Left cardiac atrium (tissue), 4 donors: ENCODE results near the gene CGREF1. TPM values are rescaled to one million over a fixed set of nuclear protein-coding genes. Genes with fewer than 3 reads are reported as not detected.

ENCODE experiments used
- ATAC-seq, 2 donors: fragments of 200-7000 bp; cut with Tn5 transposase; one replicate each; pipeline ENCODE4 v1.9.1; 2020; ENCODE audit warnings: mild to moderate bottlenecking in 2 of 2, moderate library complexity in 2 of 2
- DNase-seq: peaks from one replicate; pipeline ENCODE4 v3.0.0-alpha.2; 2020
- intact Hi-C, 2 donors: fragments of 100-400 bp; cut with DNase I; formaldehyde crosslinking; loops; one replicate each; pipeline versions ENCODE4 v1.14.1 to v1.15.1; 2022 to 2023
- total RNA-seq, 2 donors: library from RNA; stranded (reverse); fragmentation: NEBNext Ultra II Directional; extraction: Animal tissue kit (Norgen Biotek cat#: 25700); gene quantifications; one replicate each; pipeline ENCODE4 v1.2.1, GENCODE V29; 2021
- donor health status: DM: no; HTN: yes; CAD: no.
- donor health status: DM: no; HTN: yes; CAD: no; lungs with severe emphysema.
- donor health status: DM: yes; HTN: yes; CAD: no.
- donor health status: Dilated cardiomyopathy.

Gene CGREF1
- total RNA-seq, 2 donors from 2014 or later: 5.6 to 5.9 TPM

DNA sequence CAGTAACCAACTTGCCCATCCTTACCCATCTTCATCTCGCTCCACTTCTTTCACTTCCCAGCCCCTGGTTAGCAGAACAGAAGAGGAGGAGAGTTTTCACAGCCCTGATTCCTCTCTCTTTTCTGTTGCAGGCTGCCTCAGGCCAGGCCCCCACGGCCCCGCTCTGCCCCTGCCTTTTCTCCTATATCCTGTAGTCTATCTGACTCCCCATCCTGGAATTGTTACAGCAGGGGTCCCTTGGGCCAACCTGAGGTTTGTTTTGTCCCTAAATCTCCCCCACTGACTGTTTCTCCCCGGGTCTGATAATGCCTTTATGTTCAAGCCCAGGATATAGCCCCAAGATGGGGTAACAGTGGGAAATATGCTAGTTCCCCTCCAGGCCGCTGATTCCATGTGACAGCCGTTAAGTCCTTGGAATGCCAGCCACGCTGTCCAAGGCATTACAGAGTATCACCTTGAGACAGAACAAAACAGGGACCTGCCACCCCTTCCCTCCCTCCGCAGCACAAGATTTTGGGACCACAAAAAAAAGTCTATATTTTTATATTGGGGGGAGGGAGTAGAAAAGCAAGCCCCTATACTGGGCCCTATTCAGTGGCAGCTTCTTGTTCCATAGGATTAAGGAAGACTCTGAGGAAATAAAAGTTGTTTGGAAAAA is 48.8 kb downstream of the CGREF1 start:
- no peak for ATAC-seq
- intact Hi-C loops: loop anchor here in 1 of 2 donors (2.0 kb wide), 1 partner anchor 19 kb away; the partner anchor contains the start of gene AGBL5
- DNase-seq: peak; percentile 9

DNA sequence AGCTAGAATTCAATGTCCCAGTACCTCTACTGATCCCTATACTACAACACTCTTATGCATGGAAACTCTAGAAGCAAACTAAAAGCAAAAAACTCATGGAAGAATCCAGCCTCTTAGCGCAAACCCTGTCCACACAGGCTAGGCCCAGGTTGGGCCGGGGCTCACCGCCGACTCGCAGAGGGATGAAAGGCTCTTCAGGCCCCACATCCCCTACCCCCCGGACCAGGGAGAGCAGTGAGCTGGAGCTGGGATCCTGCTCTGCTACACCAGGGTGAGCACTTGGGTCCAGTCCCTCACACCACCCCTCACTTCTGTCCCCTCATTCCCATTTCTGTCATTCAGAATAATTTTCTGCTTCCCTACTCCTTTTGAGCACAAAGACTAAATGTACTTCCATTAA is 49.5 kb downstream of the CGREF1 start:
- DNase-seq: peak; percentile 5
- no peak for ATAC-seq
- intact Hi-C loops: no loop called here

DNA sequence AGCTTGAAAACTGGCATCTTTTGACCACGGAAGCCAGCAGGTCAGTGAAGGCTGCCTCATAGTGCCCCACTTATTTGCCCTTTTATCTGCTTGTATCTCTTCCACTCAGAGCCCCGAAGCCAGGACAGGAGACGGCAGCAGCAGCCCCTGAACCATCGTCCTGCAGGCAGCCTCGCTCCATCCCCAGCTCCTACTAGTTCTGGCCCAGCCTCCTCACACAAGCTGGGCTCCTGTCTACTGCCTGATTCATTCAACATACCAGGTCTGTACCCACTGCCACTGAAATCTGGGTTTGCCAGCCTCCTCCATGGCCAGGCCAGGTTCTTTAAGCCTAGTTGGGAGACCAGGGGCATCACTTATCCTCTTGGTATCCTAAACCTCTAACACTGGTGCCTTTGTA is 51.5 kb downstream of the CGREF1 start:
- intact Hi-C loops: no loop called here
- ATAC-seq (no peak), DNase-seq (no peak)

GRCh38 chr2:27065128-27065527 is 53.8 kb downstream of the CGREF1 start:
- DNase-seq: peak; percentile 7
- intact Hi-C loops: no loop called here
- no peak for ATAC-seq

- no peak for ATAC-seq
- no peak for DNase-seq
- intact Hi-C loops: no loop called here
Measured at GRCh38 chr2:27060323-27060722, 58.6 kb downstream of the CGREF1 start.

GRCh38 chr2:27059141-27059820 is 59.6 kb downstream of the CGREF1 start:
- intact Hi-C loops: no loop called here
- peak; percentile 37 to 58 for ATAC-seq
- DNase-seq: peak; percentile 53

GRCh38 chr2:27058210-27058609 is 60.7 kb downstream of the CGREF1 start:
- intact Hi-C loops: no loop called here
- ATAC-seq (no peak), DNase-seq (peak; percentile 4)

- ATAC-seq (no peak), DNase-seq (peak; percentile 9)
- intact Hi-C loops: no loop called here
Measured at GRCh38 chr2:27057184-27057583, 61.7 kb downstream of the CGREF1 start.

DNA sequence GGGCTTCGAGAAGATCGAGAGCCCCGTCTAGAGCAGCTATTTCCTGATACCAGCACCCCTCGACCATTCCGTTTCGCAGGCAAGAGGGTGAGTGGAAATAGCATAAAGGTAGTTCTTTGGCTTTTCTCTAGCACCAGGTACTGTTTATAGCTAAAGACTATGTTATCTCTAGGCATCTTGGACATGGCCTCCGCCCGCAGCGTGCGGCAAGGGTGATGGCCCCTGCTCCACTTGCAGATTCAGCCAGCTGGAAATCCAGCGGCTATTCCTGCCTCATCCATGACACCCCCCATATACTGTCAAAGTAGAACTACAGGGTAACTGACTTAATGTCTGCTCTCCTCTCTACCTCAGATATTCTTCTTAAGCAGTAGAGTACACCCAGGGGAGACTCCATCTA is 64.2 kb downstream of the CGREF1 start:
- DNase-seq (peak; percentile 17), ATAC-seq (no peak)
- intact Hi-C loops: no loop called here

- peak; percentile 1 for DNase-seq
- intact Hi-C loops: no loop called here
- ATAC-seq: no peak
Measured at GRCh38 chr2:27053776-27054175, 65.2 kb downstream of the CGREF1 start.

GRCh38 chr2:27053321-27053720 is 65.6 kb downstream of the CGREF1 start:
- no peak for DNase-seq
- intact Hi-C loops: no loop called here
- ATAC-seq: no peak

GRCh38 chr2:27051902-27052645 is 66.9 kb downstream of the CGREF1 start:
- intact Hi-C loops: loop anchor here in 1 of 2 donors (2.0 kb wide), 2 partner anchors 19 to 35 kb away; partner anchors contain the start of genes KHK and OST4
- ATAC-seq: no peak
- DNase-seq: peak; percentile 62

GRCh38 chr2:27050996-27051901 is 67.7 kb downstream of the CGREF1 start, which contains the start of gene AGBL5:
Gene AGBL5 (plus strand): TSS chr2:27051668. CDS start chr2:27052959, 1,291 bp downstream.
- peak; percentile 86 for ATAC-seq
- intact Hi-C loops: loop anchor here in 1 of 2 donors (2.0 kb wide), 2 partner anchors 20 to 36 kb away; partner anchors contain the start of genes KHK and OST4
- DNase-seq: peak; percentile 96

Other genes starting within 250 kb of the CGREF1 start
- 10 to 100 TPM; 35.3 to 43.1 TPM for gene MAPRE3, start 148.5 kb downstream of the CGREF1 start, total RNA-seq
- gene TMEM214, start 86.2 kb downstream of the CGREF1 start, total RNA-seq: 10 to 100 TPM; 39.1 to 66.5 TPM
- gene AGBL5, start 67.5 kb downstream of the CGREF1 start, total RNA-seq: 10 to 100 TPM in 1 of 2 donors, 1 to 10 TPM in 1; 8.4 to 12.0 TPM
- 100 to 1,000 TPM; 364 to 404 TPM for gene OST4, start 47.5 kb downstream of the CGREF1 start, total RNA-seq
- gene EMILIN1, start 40.5 kb downstream of the CGREF1 start, total RNA-seq: 10 to 100 TPM; 41.1 to 46.6 TPM
- gene KHK, start 32.4 kb downstream of the CGREF1 start, total RNA-seq: 1 to 10 TPM; 3.0 to 4.3 TPM
- gene ABHD1, start 4.7 kb upstream of the CGREF1 start, total RNA-seq: 1 to 10 TPM; 1.1 to 3.2 TPM
- 10 to 100 TPM; 50.1 to 51.5 TPM for gene PREB, start 15.5 kb upstream of the CGREF1 start, total RNA-seq
- not detected for gene PRR30, start 20.3 kb upstream of the CGREF1 start, total RNA-seq
- under 1 TPM in 1 of 2 donors, not detected in 1; 0.24 TPM for gene TCF23, start 29.9 kb upstream of the CGREF1 start, total RNA-seq
- gene ATRAID, start 92.9 kb upstream of the CGREF1 start, total RNA-seq: 100 to 1,000 TPM; 106 to 125 TPM
- 10 to 100 TPM; 20.0 to 21.4 TPM for gene SLC5A6, start 93.1 kb upstream of the CGREF1 start, total RNA-seq
- 10 to 100 TPM; 12.7 to 15.2 TPM for gene CAD, start 98.2 kb upstream of the CGREF1 start, total RNA-seq
- gene SLC30A3, start 143.9 kb upstream of the CGREF1 start, total RNA-seq: 1 to 10 TPM; 4.8 to 5.7 TPM
- gene DNAJC5G, start 156.3 kb upstream of the CGREF1 start, total RNA-seq: under 1 TPM; 0.41 to 0.71 TPM
- 100 to 1,000 TPM in 1 of 2 donors, 10 to 100 TPM in 1; 92.1 to 105 TPM for gene TRIM54, start 163.3 kb upstream of the CGREF1 start, total RNA-seq
- gene UCN, start 189.3 kb upstream of the CGREF1 start, total RNA-seq: 1 to 10 TPM; 1.2 to 1.6 TPM
- gene MPV17, start 204.0 kb upstream of the CGREF1 start, total RNA-seq: 10 to 100 TPM; 52.7 to 60.9 TPM
- gene GTF3C2, start 237.6 kb upstream of the CGREF1 start, total RNA-seq: 10 to 100 TPM; 17.7 to 29.1 TPM